Stimulated activated naive CD8-positive, alpha-beta T cell treated with anti-CD3 and anti-CD28 coated beads, Interleukin-15, amount 100 ng/mL, for 72 hours (primary cell): Measurements from ENCODE around the gene E2F1.
"Not testable (repeated sequence)": the region's sequence is repeated elsewhere in the genome, so short reads cannot be mapped to it uniquely, and the experiment has no call there.

ENCODE experiments used
- ATAC-seq: fragments of 150-1000 bp; cut with Tn5 transposase; 2 replicates; pipeline ENCODE4 v1.10.0; 2021; ENCODE audit warnings: mild to moderate bottlenecking, moderate library complexity
- DNase-seq, 2 donors: peaks; one replicate each; pipeline ENCODE4 v3.0.0; 2021 to 2022
- H3K27ac Mint-ChIP-seq, 2 donors: one replicate each; pipeline ENCODE4 v1.8.0; 2022; ENCODE audit warnings: mild to moderate bottlenecking in 2 of 2, mixed read lengths in 2 of 2, moderate library complexity in 2 of 2
- H3K27me3 Mint-ChIP-seq: one replicate; pipeline ENCODE4 v1.8.0; 2022; ENCODE audit warnings: mixed read lengths
- H3K4me1 Mint-ChIP-seq: one replicate; pipeline ENCODE4 v1.8.0; 2022; ENCODE audit warnings: mild to moderate bottlenecking, mixed read lengths
- H3K4me3 Mint-ChIP-seq, 2 donors: one replicate each; pipeline ENCODE4 v1.8.0; 2022; ENCODE audit warnings: mild to moderate bottlenecking in 2 of 2, mixed read lengths in 2 of 2, moderate library complexity in 1 of 2
- H3K9me3 Mint-ChIP-seq, 2 donors: one replicate each; pipeline ENCODE4 v1.8.0; 2022; ENCODE audit warnings: mixed read lengths in 2 of 2

The E2F1 gene

DNA sequence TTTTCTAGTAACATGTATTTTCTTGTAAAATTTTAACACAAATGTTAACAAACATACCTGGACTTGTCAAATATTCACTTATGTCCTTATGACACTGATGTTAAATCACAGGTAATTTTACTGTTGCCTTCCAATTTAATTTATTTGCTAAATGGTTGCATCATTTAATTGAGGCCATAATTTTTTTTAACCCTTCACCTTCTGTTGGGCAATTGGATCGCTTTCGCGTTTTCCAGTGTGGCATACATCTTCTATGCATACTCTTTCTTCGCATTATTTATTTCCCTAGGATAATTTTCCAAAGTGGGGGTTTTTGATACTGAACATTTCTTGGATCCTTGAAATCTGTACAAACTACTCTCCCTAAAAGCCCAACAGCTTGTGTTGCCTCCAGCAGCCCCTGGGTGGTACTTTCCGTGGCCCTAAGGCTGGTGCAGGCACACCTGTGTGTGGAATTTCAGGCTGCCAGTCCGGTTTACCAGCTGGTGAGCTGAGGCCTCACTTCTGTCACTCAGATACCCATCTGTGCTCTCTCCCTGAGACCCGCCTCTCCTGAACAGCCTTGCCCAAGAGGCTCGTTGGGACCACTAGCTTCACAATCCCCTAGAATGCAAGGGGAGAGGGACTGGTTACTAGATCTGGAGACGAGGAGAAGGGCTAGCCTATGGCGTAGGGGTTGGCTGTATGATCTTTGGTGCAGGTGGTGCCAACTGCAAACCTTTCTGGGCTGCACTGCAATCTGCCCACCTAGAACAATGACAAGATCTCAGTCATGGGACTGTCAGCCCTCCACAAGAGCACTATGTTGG is 35.2 kb downstream of the E2F1 start:
- DNase-seq (no peak), ATAC-seq (no peak)
- Mint-ChIP-seq H3K4me1 (peaks cover 33% of the 10 kb centered on the region), H3K27me3 (no peaks in the 10 kb centered on the region), H3K27ac (peak overlapping the region in 1 of 2 donors; percentile 34), H3K9me3 (no peaks in the 10 kb centered on the region), H3K4me3 (no peak overlapping the region)

DNA sequence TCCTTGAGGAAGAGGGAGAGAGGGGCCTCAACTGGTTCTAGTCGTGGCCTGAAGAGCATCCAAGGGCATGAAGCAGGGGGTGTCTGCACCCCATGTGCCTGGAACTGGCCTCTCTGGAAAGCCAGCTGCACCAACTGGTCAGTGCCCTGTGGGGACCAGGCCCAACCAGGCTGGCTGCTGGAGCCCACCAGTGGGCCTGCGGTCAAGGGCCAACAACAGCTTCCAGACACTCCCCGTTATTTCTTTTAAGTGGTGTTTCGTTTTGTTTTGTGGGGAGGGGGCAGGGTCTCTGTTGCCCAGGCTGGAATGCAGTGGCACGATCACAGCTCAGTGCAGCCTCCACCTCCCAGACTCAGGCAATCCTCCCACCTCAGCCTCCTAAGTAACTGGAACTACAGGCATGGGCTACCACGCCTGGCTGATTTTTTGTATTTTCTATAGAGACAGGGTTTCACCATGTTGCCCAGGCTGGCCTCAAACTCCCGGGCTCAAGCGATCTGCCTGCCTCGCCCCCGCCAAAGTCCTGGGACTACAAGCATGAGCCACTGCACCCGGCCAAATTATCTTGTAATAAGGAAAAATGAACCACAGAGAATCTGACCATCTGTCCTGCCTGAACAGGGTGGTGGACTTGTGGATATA is 36.0 kb downstream of the E2F1 start:
- Mint-ChIP-seq H3K4me3 (no peak overlapping the region), H3K4me1 (peaks cover 33% of the 10 kb centered on the region), H3K9me3 (no peaks in the 10 kb centered on the region), H3K27ac (no peak overlapping the region), H3K27me3 (no peaks in the 10 kb centered on the region)
- DNase-seq = no peak
- ATAC-seq = no peak

DNA sequence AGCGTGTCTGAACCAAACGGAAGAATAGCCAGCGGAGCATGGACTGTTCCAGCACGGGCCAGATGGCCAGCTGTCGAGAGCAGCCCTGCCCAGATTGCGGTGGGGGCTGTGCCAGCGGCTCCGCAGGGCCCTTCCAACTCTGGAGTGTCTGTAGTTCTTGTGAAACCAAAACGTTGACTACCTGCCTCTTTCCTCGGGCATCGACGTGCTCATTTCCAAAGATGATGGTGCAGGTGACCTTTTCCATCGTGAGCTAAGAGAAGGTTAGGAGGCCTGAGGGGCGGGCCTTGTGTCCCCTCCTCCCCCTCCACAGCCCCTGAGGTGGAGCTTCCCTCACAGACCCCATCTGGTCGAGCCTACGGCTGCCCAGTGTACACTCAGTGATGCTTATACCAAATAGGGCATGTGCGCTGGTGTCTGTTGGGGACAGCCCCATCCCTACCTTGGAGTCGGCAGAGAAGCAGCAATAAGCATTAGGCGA is 36.9 kb downstream of the E2F1 start:
- Mint-ChIP-seq H3K27me3 (no peaks in the 10 kb centered on the region), H3K4me1 (peaks cover 28% of the 10 kb centered on the region), H3K27ac (no peak overlapping the region), H3K4me3 (no peak overlapping the region), H3K9me3 (no peaks in the 10 kb centered on the region)
- DNase-seq (no peak), ATAC-seq (no peak)

DNA sequence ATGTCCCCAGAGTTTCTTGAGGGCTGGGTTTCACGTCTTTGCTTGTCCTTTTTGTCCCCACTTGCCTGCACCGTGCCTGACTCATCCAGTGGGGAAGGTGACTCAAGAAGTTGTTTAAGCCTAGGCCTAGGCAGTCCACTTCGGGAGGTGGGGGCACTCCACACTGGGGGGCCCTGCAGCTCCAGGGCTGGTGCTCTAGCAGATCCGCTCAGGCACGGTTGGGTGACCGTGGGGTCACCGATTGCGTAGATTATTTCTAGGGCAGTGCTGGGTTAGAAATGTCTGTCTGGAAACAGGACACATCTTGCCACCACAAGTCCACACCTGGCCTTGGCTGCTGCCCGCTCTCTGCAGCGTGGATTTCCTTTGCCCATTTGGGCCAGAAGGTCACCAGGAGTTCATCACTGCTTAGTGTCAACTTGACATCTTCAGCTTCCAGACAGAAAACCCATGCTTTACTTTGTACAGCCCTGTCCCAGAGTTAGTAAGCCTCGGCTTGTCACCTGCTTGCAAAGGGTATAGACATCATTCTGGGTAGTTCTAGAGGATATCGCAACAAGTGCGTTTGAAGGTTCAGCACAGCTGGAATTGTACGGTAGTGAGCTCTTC is 37.7 kb downstream of the E2F1 start:
- DNase-seq = no peak
- Mint-ChIP-seq H3K4me1 (peaks cover 26% of the 10 kb centered on the region), H3K4me3 (no peak overlapping the region), H3K27ac (peak overlapping the region in 1 of 2 donors; percentile 12), H3K9me3 (no peaks in the 10 kb centered on the region), H3K27me3 (no peaks in the 10 kb centered on the region)
- ATAC-seq = no peak

DNA sequence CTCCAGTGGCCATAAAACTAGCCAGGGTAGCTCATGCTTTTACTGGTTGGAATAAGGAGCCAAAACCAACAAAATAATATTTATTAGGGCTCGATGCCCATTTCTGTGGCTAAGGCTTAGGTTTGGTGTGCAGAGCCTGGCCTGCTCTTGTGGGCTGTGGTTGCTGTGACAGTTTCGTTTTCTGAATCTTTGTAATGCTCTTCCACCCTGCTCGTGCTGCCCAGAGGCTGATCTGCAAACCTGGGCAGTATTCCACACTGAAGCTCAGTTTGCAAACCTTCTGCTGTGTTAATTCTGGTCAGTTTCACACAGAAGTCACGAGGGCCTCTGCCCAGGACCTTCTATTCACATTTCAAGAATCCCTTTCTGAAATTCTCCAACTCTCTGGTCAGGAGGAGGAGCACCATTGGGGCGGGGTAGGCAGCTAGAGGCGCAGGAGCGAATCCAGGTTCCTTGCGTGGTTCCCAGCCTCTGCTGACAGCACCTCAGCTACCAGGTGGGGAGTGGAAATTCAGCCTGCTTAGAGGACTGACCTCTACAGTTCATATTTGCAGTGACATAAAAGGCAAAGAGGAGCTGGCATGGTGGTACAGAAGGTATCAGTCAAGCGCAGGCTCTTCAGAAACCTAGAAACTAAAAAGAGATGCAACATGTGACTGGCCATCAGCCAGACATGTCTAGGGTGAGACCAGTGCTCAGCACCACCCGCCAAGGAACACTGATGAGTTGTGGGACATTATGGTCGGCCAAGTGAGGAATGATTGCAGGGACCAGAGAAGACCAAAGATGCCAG is 38.4 kb downstream of the E2F1 start:
- Mint-ChIP-seq H3K27ac (peak overlapping the region in 1 of 2 donors; percentile 54), H3K4me3 (no peak overlapping the region), H3K9me3 (no peaks in the 10 kb centered on the region), H3K4me1 (peaks cover 19% of the 10 kb centered on the region), H3K27me3 (no peaks in the 10 kb centered on the region)
- ATAC-seq (no peak), DNase-seq (no peak)

DNA sequence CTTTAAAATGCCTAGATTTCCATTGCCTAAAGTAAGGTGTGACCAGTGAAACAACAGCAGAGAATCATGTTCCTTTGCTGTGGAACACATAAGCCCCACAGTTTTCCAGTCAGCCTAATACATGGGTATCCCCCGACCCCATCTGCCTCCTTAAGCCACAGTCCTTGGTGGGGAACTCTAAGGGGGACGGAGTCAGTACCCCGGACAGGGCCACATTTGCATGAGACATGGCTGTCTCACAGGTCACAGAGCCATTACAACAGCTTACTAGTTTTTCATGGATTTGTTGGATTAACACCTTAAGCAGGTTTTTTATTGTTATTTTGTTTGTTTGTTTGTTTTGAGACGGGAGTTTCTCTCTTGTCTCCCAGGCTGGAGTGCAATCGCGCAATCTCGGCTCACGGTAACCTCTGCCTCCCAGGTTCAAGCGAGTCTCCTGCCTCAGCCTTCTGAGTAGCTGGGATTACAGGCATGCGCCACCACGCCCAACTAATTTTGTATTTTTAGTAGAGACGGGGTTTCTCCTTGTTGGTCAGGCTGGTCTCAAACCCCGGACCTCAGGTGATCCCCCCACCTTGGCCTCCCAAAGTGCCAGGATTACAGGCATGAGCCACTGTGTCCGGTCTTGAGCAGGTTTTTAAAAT is 39.1 kb downstream of the E2F1 start:
- H3K27ac Mint-ChIP-seq, ATAC-seq, H3K4me3 Mint-ChIP-seq: not testable (repeated sequence)

DNA sequence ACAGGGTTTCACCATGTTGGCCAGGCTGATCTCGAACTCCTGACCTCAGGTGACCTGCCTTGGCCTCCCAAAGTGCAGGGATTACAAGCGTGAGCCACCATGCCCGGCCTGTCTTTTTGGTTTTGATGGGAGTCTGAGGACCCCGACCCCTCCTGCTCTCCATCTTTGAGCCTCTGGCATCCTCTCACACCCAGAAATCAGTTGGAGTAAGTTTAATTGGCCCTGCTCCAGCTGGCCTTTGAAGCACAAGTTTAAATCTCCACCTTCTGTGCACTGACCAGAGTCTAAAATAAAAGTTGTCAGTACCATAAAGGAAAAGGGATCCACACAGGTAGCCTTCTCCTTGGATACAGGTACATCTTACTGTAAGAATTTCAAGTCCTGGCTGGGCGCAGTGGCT is 40.0 kb downstream of the E2F1 start:
- H3K27me3 Mint-ChIP-seq = no peaks in the 10 kb centered on the region
- DNase-seq (no peak), ATAC-seq (no peak)
- no peak overlapping the region for H3K4me3 Mint-ChIP-seq
- peak overlapping the region in 1 of 2 donors; percentile 63 for H3K27ac Mint-ChIP-seq
- peaks cover 13% of the 10 kb centered on the region for H3K4me1 Mint-ChIP-seq
- H3K9me3 Mint-ChIP-seq = no peaks in the 10 kb centered on the region

More for the DNA sequence above, 39.1 kb downstream of the E2F1 start:
- DNase-seq, H3K27me3 Mint-ChIP-seq, H3K9me3 Mint-ChIP-seq: not testable (repeated sequence)
- peaks cover 13% of the 10 kb centered on the region for H3K4me1 Mint-ChIP-seq

DNA sequence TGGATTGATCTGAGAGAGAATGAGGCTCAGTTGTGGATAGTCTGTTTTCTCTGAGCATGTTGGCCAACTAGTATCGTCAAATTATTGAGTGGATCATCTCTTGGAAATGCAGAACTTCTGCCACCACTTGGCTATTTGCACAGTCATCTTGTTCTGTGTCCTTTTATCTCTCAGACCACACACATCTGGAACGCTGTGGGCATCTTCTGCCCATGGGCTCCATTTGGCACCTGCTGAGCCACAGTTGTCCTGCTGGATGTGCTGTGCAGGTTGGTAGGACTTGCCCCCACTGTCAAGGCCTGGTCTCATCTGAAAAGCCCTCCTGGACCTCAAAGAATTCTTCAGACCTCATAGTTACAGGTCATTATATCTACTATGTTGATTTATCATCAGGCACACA is 40.8 kb downstream of the E2F1 start:
- no peak for ATAC-seq
- H3K27me3 Mint-ChIP-seq = no peaks in the 10 kb centered on the region
- peaks cover 13% of the 10 kb centered on the region for H3K4me1 Mint-ChIP-seq
- no peaks in the 10 kb centered on the region for H3K9me3 Mint-ChIP-seq
- DNase-seq = no peak
- H3K27ac Mint-ChIP-seq = no peak overlapping the region
- H3K4me3 Mint-ChIP-seq = no peak overlapping the region

DNA sequence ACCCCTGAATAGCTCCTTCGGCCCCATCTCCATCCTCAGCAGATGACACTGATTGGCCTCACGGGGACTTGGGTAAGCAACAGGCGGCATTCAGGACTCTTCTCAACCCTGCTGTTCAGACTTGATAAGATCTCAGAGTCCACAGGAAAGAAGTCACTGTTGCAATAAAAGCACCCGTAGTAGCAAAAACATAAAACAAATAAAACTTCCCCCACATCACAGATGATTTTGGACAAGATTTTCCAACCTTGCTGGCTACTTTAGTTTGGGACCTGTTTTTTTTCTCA is 41.2 kb downstream of the E2F1 start:
- no peak overlapping the region for H3K4me3 Mint-ChIP-seq
- H3K27ac Mint-ChIP-seq = no peak overlapping the region
- ATAC-seq (no peak), DNase-seq (no peak)
- H3K4me1 Mint-ChIP-seq = peaks cover 13% of the 10 kb centered on the region
- H3K9me3 Mint-ChIP-seq = no peaks in the 10 kb centered on the region
- no peaks in the 10 kb centered on the region for H3K27me3 Mint-ChIP-seq

DNA sequence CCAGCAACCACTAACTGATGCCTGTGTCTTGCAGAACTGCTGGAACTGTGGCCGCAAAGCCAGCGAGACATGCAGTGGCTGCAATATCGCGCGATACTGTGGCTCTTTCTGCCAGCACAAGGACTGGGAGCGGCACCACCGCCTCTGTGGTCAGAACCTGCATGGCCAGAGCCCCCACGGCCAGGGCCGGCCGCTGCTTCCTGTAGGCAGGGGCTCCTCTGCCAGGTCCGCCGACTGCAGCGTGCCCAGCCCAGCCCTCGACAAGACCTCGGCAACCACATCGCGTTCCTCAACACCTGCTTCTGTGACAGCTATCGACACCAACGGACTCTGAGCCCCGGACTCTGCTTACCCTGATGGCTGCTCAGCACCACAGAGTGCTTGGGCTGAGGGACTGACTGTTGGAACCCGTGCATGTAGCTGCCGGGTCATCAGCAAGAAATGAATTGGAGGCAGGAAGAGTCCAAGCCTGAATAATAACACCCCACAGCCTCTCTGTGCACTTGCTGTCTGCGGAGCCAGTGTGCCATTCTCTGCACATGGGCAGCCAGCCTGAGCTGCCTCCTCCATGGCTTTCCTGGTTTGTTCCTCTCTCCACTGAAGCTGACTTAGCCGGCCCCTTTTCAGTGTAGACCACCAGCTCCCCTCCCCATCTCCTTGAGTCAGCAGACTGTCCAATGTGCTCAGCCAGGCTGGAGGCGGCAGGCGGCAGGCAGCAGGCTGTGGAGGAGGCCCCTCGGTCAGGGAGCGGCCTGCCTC is 41.7 kb downstream of the E2F1 start:
- no peak for ATAC-seq
- H3K4me3 Mint-ChIP-seq = no peak overlapping the region
- no peak for DNase-seq
- no peak overlapping the region for H3K27ac Mint-ChIP-seq
- no peaks in the 10 kb centered on the region for H3K9me3 Mint-ChIP-seq
- H3K4me1 Mint-ChIP-seq = peaks cover 12% of the 10 kb centered on the region
- H3K27me3 Mint-ChIP-seq = no peaks in the 10 kb centered on the region

DNA sequence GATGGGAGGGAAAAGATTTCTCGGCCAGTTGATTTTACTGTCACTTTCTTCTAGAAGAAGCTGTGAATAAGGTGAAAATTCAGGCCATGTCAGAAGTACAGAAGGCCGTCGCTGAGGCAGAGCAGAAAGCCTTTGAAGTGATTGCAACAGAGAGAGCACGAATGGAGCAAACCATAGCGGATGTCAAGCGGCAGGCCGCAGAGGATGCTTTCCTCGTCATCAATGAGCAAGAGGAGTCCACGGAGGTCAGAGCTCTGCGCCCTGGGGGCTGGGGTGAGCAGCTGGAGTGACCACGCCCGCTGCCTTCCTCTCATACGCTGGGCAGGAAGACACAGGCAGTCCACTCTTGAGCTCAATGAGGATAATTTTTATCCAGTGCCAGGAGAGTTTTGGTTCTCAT is 45.9 kb downstream of the E2F1 start:
- Mint-ChIP-seq H3K4me1 (no peaks in the 10 kb centered on the region), H3K9me3 (no peaks in the 10 kb centered on the region), H3K4me3 (no peak overlapping the region), H3K27me3 (no peaks in the 10 kb centered on the region), H3K27ac (no peak overlapping the region)
- DNase-seq (no peak), ATAC-seq (no peak)

DNA sequence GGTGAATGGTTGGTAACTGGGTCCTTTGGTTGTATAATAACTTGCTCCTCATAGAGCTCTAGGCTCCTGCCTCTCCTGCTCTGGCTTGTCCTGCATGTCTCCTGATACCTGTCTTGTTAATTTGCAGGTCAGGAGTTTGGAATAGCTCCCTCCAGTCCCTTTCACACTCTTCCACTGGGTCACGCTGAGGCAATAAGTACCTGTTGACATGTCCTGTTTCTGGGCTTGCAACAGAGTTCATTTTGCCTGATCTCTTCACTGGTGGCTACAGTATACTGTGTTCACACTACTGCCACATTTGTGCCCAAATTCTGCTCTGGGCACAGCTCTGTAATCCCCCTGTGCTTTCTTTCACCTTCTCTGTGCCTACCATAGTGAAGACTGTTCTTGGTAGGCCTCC is 49.4 kb downstream of the E2F1 start:
- DNase-seq = no peak
- Mint-ChIP-seq H3K4me3 (no peak overlapping the region), H3K27me3 (no peaks in the 10 kb centered on the region), H3K4me1 (no peaks in the 10 kb centered on the region), H3K9me3 (no peaks in the 10 kb centered on the region), H3K27ac (no peak overlapping the region)
- no peak for ATAC-seq

DNA sequence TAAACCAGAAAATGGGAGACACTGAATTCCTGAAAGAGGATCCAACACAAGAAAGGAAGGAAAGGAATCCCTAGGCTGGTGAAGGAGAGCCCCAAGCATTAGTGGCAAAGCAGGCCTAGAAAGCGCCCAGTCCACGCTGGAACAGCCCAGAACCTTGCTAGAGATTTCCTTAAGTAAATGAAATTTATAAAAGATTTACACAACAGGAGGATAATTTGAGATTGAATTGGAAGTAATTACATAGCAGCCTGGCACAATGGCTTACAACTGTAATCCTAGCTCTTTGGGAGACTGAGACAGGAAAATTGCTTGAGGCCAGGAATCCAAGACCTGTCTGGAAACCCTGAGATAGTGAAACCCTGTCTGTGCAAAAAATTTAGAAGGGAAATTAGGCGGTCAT is 50.8 kb downstream of the E2F1 start:
- H3K4me3 Mint-ChIP-seq = no peak overlapping the region
- H3K27me3 Mint-ChIP-seq = no peaks in the 10 kb centered on the region
- ATAC-seq (no peak), DNase-seq (no peak)
- no peaks in the 10 kb centered on the region for H3K4me1 Mint-ChIP-seq
- no peaks in the 10 kb centered on the region for H3K9me3 Mint-ChIP-seq
- H3K27ac Mint-ChIP-seq = peak overlapping the region in 1 of 2 donors; percentile 5

DNA sequence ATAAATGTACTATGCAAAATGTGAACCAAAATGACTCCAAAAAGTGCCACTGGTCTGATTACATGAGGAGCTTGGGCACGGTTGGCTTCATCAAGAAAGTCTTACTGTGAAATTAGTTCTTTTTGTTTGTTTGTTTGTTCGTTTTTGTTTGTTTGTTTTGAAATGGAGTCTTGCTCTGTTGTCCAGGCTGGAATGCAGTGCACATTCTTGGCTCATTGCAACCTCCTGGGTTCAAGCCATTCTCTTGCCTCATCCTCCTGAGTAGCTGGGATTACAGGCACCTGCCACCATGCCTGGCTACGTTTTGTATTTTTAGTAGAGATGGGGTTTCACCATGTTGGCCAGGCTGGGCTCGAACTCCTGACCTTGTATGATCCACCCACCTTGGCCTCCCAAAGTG is 54.3 kb downstream of the E2F1 start:
- ATAC-seq, H3K9me3 Mint-ChIP-seq, H3K27me3 Mint-ChIP-seq, H3K27ac Mint-ChIP-seq, H3K4me3 Mint-ChIP-seq, DNase-seq, H3K4me1 Mint-ChIP-seq: not testable (repeated sequence)

DNA sequence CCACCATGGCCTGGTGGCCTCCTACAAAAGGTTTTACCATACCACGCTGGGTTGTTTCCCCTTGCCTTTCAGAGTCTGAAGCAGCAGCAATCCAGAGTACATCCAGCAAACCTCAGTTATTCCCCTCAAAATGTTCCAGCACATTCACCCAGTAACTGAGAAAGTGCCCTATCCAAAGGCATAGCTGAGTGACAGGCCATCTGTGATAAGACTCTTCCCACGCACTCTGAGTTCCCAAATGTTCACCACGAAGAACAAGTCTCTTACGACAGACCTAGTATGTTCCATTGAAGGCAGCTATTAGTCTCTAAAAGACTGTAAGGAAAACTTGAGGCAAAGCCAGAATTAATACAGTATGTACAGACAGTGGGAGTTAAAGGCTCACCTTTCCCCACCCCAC is 55.7 kb downstream of the E2F1 start:
- ATAC-seq = no peak
- H3K4me3 Mint-ChIP-seq = no peak overlapping the region
- H3K4me1 Mint-ChIP-seq = no peaks in the 10 kb centered on the region
- no peaks in the 10 kb centered on the region for H3K9me3 Mint-ChIP-seq
- no peaks in the 10 kb centered on the region for H3K27me3 Mint-ChIP-seq
- DNase-seq = no peak
- H3K27ac Mint-ChIP-seq = peak overlapping the region in 1 of 2 donors; percentile 42
